GM12864 (cell line): ENCODE data around the gene SSTR3.

Experiments used
- DNase-seq: peaks from one replicate; pipeline ENCODE4 v3.0.0-alpha.2; 2011; ENCODE audit warnings: low read depth
- H3K4me3 ChIP-seq: 2 replicates; pipeline ENCODE4 v1.5.1; 2011; ENCODE audit warnings: mild to moderate bottlenecking, low read depth, low read length, control low read depth
- TF ChIP-seq, protein P1 (sequence below): IDR thresholded peaks from 2 replicates; pipeline ENCODE4 v1.5.1; 2011; ENCODE audit warnings: low read depth, mild to moderate bottlenecking, moderate library complexity, low read length, control low read depth, inconsistent platforms; ENCODE audit errors: missing control alignments

Gene SSTR3

DNA sequence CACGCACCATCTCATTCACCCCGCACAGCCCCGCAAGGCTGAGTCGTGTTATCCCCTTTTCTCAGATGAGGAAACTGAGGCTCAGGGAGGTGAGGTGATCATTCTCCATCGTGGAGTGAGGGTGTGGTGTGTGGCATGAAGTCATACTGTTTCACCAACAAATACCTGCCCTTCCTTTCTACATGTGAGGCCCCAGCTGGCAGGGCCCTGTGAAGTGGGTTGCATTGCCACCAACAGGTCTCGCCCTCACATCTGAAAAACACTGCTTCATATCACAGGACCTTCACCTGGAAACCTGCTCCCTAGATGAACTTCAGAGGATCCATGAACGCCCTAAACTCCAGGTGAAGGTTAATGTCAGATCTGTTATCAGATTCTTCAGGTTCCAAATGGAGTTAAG lies 4.3 kb downstream of the SSTR3 start:
- no peak for DNase-seq
- no peak overlapping the region for H3K4me3 ChIP-seq
- TF ChIP-seq, protein P1, sequence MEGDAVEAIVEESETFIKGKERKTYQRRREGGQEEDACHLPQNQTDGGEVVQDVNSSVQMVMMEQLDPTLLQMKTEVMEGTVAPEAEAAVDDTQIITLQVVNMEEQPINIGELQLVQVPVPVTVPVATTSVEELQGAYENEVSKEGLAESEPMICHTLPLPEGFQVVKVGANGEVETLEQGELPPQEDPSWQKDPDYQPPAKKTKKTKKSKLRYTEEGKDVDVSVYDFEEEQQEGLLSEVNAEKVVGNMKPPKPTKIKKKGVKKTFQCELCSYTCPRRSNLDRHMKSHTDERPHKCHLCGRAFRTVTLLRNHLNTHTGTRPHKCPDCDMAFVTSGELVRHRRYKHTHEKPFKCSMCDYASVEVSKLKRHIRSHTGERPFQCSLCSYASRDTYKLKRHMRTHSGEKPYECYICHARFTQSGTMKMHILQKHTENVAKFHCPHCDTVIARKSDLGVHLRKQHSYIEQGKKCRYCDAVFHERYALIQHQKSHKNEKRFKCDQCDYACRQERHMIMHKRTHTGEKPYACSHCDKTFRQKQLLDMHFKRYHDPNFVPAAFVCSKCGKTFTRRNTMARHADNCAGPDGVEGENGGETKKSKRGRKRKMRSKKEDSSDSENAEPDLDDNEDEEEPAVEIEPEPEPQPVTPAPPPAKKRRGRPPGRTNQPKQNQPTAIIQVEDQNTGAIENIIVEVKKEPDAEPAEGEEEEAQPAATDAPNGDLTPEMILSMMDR, result no peak

DNA sequence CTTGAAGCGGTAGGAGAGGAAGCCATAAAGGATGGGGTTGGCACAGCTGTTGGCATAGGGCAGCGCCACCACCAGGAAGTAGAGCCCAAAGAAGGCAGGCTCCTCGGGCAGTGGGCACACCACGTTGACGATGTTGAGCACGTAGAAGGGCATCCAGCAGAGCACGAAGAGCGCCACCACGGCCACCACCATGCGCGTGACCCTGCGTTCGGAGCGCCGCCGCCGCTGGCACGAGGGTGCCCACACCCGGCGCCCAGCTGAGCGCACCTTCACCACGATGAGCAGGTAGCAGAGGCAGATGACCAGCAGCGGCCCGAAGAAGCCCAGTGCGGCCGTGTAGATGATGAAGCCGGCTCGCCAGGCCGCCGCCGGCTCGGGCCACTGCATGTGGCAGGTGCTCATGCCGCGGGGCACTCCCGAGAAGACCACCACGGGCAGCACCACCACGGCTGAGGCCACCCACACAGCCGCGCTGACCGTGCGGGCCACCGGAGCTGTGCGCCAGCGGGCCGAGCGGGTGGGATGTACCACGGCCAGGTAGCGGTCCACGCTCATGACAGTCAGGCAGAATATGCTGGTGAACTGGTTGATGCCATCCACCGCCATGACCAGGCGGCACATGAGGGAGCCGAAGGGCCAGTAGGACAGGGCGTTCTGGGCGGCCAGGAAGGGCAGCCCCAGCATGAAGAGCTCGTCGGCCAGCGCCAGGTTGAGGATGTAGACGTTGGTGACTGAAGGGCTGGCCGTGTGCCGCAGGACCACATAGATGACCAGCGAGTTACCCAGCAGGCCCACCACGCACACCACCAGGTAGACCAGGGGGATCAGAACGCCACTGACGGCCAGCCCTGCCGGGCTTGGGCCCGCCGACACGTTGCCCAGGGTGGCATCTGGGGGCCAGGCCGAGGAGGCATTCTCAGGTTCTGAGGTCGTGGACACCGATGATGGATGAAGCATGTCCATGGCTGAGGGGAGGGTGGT lies 5.1 kb downstream of the SSTR3 start:
- DNase-seq, result no peak
- TF ChIP-seq, protein P1, result no peak
- H3K4me3 ChIP-seq, result no peak overlapping the region

DNA sequence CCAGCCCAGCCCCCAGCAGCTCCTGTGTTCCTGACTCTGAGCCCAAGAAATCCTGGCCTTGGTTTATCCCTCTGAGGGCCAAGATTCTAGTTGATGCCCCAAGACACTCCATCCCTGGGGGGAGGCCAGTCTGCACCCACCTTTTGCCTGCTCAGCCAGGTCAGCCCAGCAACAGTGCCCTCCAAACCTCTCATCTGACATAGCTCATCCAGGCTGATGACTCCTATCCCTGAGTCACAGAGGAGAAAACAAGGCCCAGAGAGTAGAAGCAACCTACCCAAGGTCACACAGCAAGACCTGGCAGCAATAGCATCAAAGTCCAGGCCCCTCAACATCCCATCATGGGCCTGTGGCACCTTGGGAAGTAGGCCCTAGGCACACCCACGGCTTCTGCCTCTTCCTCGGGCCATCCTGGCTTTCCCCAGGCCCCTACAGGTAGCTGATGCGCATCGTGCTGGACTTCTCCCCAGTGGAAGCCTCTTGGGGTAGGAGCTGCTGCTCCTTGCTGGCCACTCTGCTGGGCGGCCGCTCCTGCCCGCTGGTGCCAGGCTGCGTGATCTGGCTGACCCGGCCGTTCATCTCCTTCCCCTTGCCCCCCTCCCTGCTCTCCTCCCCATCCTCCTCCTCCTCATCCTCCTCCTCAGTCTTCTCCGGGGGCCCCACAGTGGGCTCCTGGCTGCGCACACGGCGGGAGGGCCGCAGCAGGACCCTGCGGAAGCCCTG lies 6.0 kb downstream of the SSTR3 start:
- TF ChIP-seq, protein P1, result no peak
- H3K4me3 ChIP-seq, result no peak overlapping the region
- no peak for DNase-seq

DNA sequence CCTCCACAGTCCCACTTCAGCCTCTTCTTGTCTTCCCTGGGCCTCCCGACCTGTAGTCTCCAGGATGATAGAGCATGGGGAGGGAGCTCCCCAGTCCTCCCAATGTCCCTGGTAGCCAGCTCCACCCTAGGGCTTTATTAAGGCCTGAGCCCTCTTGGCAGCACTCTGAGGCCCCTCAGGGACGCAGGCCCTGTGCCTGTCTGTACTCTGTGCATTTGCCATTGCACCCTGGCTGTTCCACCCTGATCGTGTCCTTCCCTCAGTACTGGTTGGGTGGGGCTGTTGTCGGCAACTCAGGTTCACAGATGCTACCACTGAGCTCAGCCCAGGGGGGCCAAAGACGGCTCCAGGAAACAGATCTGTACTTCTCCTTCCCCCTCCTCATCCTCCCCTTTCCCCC lies 7.2 kb downstream of the SSTR3 start:
- H3K4me3 ChIP-seq, result no peak overlapping the region
- DNase-seq, result no peak
- TF ChIP-seq, protein P1, result no peak

DNA sequence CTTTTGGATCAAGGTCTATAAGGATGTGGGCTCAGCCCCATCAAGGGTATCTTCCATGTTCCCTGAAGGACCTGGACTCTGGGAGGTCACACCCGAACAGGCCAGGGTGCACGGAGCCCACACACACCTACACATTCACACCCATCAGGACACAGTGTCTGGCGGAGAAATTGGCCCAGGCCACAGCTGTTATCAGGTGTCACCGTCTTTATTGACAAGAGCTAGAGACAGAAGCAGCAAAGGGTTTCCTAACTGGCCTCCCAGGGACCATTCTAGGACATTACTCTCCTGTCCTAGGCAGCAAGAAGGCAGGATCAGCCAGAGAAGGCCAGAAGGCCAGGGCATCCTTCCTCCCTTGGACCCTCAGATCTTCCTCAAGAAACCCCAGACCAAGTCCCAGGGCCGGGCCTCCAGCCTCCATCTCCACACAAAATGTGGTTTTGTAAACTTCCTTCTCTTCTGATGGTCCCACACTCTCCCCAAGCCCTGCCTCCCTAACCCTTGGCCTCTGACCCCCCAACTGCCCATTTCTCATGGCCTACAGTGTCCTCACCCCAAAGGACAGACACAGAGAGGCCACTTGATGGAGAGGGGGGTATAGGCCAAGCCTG lies 8.1 kb downstream of the SSTR3 start:
- H3K4me3 ChIP-seq, result no peak overlapping the region
- TF ChIP-seq, protein P1, result no peak
- no peak for DNase-seq

DNA sequence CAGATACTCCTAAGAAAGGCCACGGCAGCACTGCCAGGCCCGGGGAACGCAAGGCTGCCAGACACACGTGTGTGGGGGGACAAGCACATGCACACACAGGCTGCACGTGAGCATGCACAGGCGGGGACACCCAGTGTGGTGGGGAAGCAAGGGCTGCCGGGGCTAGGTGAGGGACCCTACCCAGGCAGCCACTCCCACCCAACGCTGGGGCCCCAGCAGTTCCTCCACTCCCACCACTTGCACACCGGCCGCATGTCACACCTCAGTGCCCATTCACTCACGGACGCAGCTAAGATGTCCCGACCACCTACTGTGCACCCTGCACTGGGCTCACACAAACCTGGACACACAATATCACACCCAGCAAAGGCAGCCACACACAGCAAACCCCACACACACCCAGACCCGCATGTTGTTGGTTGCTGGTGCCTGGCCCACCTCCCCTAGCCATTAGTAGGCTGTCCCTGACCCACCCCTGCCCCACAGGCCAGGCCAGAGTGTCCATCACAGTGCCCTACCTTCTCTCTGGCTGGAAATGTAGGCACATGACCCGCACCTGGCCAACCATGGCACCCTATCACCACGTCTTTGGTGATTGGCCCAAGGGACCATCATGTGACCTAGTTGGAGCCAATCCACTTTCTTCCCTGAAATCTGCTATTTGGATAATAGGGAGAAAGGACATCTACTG lies 8.8 kb downstream of the SSTR3 start:
- DNase-seq, result no peak
- TF ChIP-seq, protein P1, result no peak

More for the DNA sequence above, 8.8 kb downstream of the SSTR3 start:
- H3K4me3 ChIP-seq, result no peak overlapping the region
